IPS DF 6.9 (cell line): Measurements from ENCODE around the gene ENO4.

Experiments
- DNase-seq: peaks from one replicate; pipeline ENCODE4 v3.0.0-alpha.2; 2013; ENCODE audit warnings: low read depth, low spot score
- H3K27ac ChIP-seq: one replicate; pipeline ENCODE4 v1.5.1; 2013; ENCODE audit warnings: low read length, control low read depth
- H3K27me3 ChIP-seq: 2 replicates; pipeline ENCODE4 v1.6.1; 2013; ENCODE audit warnings: mild to moderate bottlenecking, low read length; ENCODE audit not compliant: control insufficient read depth, insufficient read depth
- H3K36me3 ChIP-seq: 2 replicates; pipeline ENCODE4 v1.6.1; 2013; ENCODE audit warnings: low read length; ENCODE audit not compliant: control insufficient read depth, insufficient read depth
- H3K4me1 ChIP-seq: 2 replicates; pipeline ENCODE4 v1.6.1; 2013; ENCODE audit warnings: low read length; ENCODE audit not compliant: control insufficient read depth, insufficient read depth
- H3K4me3 ChIP-seq: 2 replicates; pipeline ENCODE4 v1.5.1; 2013; ENCODE audit warnings: mild to moderate bottlenecking, low read length
- H3K9me3 ChIP-seq: 2 replicates; pipeline ENCODE4 v1.6.1; 2013; ENCODE audit warnings: low read length, inconsistent platforms; ENCODE audit not compliant: control insufficient read depth, insufficient read depth
- WGBS: extraction: QIAGEN DNeasy Blood & Tissue Kit; methylation state at CpG from one replicate; pipeline ENCODE4 v1.1.7; 2013; ENCODE audit warnings: mixed read lengths, missing lambda C conversion rate; ENCODE audit not compliant: insufficient read length, insufficient coverage; 5-methylcytosine and 5-hydroxymethylcytosine counted together

Gene ENO4

GRCh38 chr10:116882639-116883038 lies 33.3 kb downstream of the ENO4 start:
- no peaks in the 10 kb centered on the region for H3K9me3 ChIP-seq
- peaks cover 3% of the 10 kb centered on the region for H3K4me1 ChIP-seq
- H3K36me3 ChIP-seq = no peaks in the 10 kb centered on the region
- H3K4me3 ChIP-seq = no peak overlapping the region
- WGBS = no CpG with 5 or more reads among the region's 2 CpGs
- H3K27ac ChIP-seq = no peak overlapping the region
- no peaks in the 10 kb centered on the region for H3K27me3 ChIP-seq
- no peak for DNase-seq

- Histone ChIP-seq H3K4me3 (no peak overlapping the region), H3K36me3 (no peaks in the 10 kb centered on the region), H3K4me1 (peaks cover 8% of the 10 kb centered on the region), H3K27me3 (no peaks in the 10 kb centered on the region), H3K9me3 (no peaks in the 10 kb centered on the region), H3K27ac (no peak overlapping the region)
- no CpG with 5 or more reads among the region's 4 CpGs for WGBS
- DNase-seq = no peak
These were observed 37.5 kb downstream of the ENO4 start for GRCh38 chr10:116886772-116887171.

DNA sequence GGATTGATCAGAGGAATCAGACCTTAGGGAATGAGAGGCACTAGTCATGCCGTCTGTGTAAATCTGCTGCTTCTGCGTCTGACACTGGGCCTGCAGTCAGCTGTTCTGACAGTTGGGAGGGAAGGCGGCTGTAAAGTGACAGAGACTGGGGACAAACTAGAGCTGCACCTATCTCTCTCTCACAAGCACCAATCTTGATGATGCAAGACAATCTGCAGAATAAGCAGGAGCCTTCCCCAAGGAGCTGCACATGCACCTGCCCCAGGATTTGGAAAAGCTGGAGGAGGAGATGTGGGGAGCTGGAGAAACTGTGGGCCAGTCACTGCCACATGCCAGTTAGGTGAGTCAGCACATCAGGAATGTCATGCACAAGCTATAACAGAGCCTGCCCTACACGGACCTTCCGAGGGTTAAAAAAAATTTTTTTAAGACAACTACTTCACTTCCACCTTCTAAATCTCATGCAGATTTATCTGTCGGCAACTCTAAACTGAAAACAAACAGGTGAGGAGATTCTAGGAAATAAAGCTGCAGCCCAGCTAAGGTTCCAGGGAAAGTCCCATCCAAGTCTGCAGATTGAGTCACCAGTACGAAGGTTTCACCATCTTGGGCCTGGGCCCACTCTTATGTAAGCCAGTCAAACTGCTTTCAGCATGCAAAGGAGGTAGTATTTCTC lies 39.2 kb downstream of the ENO4 start:
- H3K4me3 ChIP-seq = no peak overlapping the region
- no peaks in the 10 kb centered on the region for H3K36me3 ChIP-seq
- no peak for DNase-seq
- peaks cover 11% of the 10 kb centered on the region for H3K4me1 ChIP-seq
- no peak overlapping the region for H3K27ac ChIP-seq
- WGBS = no CpG with 5 or more reads among the region's 7 CpGs
- H3K9me3 ChIP-seq = no peaks in the 10 kb centered on the region
- no peaks in the 10 kb centered on the region for H3K27me3 ChIP-seq

DNA sequence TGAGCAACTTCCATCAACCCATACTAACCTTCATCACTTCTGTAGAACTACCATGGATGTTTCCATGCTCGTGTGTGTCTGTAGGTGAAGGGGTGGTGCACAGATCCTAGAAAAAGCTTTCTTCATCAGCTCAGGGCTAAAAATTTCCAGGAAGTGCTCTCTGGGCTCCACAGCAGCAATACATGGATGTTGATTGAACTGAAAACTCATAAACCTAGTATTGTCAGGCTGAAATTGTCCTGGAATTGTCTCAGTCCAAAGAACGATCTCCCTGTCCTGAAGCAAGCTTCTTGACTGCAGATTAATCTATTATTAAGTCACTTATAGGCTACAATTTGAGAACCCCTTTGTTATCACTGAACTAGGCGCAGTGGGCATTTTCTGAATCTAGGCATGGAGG lies 39.8 kb downstream of the ENO4 start:
- no CpG with 5 or more reads among the region's 3 CpGs for WGBS
- Histone ChIP-seq H3K27me3 (no peaks in the 10 kb centered on the region), H3K4me3 (no peak overlapping the region), H3K9me3 (no peaks in the 10 kb centered on the region), H3K27ac (no peak overlapping the region), H3K36me3 (no peaks in the 10 kb centered on the region), H3K4me1 (peaks cover 11% of the 10 kb centered on the region)
- no peak for DNase-seq

GRCh38 chr10:116891208-116891607 lies 41.9 kb downstream of the ENO4 start:
- no peaks in the 10 kb centered on the region for H3K9me3 ChIP-seq
- no peaks in the 10 kb centered on the region for H3K36me3 ChIP-seq
- DNase-seq = no peak
- H3K4me1 ChIP-seq = peaks cover 11% of the 10 kb centered on the region
- WGBS = no CpG with 5 or more reads among the region's 7 CpGs
- no peaks in the 10 kb centered on the region for H3K27me3 ChIP-seq
- H3K4me3 ChIP-seq = no peak overlapping the region
- H3K27ac ChIP-seq = no peak overlapping the region

DNA sequence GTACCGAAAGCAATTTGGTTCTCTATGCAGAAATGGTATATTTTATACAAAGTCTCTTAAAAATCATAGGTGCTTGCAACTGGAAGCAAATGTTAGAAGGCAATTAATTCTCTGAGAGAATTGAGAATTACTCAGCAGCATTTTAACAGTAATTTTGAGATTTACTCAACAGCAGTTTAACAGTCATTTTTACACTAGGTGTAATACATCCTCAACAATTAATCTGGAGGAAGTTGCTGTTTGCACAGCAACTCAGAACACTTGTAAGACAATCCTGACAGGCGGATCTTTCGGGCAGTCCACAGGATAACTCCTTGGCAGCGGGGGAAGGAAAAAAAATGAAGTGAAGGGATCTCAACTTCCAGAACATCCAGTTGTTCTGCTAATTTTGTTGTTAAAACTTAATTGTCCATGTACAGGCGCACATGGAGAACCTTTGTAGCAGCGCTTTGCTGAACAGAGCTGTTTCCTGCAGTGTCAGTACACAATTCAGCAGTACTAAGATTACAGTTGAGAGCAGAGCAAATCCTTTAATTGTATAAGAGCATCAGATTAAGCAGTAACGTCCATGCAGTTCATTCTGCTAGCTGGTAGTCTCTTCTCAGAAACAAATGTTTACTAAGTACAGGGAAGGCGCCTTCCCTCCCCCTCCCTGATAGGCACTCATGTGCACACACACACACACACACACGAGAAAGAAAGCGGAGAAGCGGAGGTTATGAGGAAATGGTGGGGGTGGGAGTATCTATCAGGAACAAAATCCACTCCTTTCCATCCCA lies 43.8 kb downstream of the ENO4 start:
- Histone ChIP-seq H3K4me3 (no peak overlapping the region), H3K9me3 (no peaks in the 10 kb centered on the region), H3K36me3 (no peaks in the 10 kb centered on the region), H3K4me1 (peaks cover 8% of the 10 kb centered on the region; the same call in 1 of the 2 replicates), H3K27me3 (no peaks in the 10 kb centered on the region), H3K27ac (no peak overlapping the region)
- no CpG with 5 or more reads among the region's 11 CpGs for WGBS
- no peak for DNase-seq

- Histone ChIP-seq H3K4me1 (peaks cover 6% of the 10 kb centered on the region; the same call in 1 of the 2 replicates), H3K27ac (no peak overlapping the region)
These were observed 44.4 kb downstream of the ENO4 start for GRCh38 chr10:116893686-116894037.

DNA sequence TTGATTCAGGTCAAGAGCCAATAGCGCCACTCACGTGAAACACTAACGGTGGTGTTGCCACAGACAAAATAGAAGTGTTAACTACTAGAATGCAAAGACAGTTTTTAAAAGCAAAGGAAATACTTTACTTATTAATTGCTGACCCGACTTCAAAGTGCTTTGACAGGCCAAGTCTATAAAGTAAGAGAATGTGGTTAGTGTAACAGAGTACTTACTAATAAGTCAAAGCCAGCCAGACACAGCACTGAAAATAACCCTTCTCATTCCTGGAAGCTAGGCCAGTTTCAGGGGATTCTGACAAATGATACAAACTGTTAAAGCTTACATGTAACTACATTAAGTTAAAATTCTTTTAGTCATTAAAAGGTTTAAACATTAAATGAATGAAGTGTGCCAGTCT lies 50.3 kb downstream of the ENO4 start:
- DNase-seq = no peak

More at GRCh38 chr10:116893686-116894037, 44.4 kb downstream of the ENO4 start:
- Histone ChIP-seq H3K36me3 (no peaks in the 10 kb centered on the region), H3K9me3 (no peaks in the 10 kb centered on the region), H3K4me3 (no peak overlapping the region), H3K27me3 (no peaks in the 10 kb centered on the region)
- no peak for DNase-seq

GRCh38 chr10:116905845-116906210 lies 56.5 kb downstream of the ENO4 start:
- no peaks in the 10 kb centered on the region for H3K27me3 ChIP-seq
- DNase-seq = no peak
- H3K9me3 ChIP-seq = no peaks in the 10 kb centered on the region
- H3K36me3 ChIP-seq = no peaks in the 10 kb centered on the region
- H3K27ac ChIP-seq = no peak overlapping the region
- no CpG with 5 or more reads among the region's 3 CpGs for WGBS
- no peaks in the 10 kb centered on the region for H3K4me1 ChIP-seq
- no peak overlapping the region for H3K4me3 ChIP-seq

More for the DNA sequence above, 50.3 kb downstream of the ENO4 start:
- Histone ChIP-seq H3K36me3 (no peaks in the 10 kb centered on the region), H3K27ac (no peak overlapping the region), H3K9me3 (no peaks in the 10 kb centered on the region), H3K4me3 (no peak overlapping the region), H3K4me1 (no peaks in the 10 kb centered on the region), H3K27me3 (no peaks in the 10 kb centered on the region)
- no CpG with 5 or more reads among the region's 4 CpGs for WGBS

DNA sequence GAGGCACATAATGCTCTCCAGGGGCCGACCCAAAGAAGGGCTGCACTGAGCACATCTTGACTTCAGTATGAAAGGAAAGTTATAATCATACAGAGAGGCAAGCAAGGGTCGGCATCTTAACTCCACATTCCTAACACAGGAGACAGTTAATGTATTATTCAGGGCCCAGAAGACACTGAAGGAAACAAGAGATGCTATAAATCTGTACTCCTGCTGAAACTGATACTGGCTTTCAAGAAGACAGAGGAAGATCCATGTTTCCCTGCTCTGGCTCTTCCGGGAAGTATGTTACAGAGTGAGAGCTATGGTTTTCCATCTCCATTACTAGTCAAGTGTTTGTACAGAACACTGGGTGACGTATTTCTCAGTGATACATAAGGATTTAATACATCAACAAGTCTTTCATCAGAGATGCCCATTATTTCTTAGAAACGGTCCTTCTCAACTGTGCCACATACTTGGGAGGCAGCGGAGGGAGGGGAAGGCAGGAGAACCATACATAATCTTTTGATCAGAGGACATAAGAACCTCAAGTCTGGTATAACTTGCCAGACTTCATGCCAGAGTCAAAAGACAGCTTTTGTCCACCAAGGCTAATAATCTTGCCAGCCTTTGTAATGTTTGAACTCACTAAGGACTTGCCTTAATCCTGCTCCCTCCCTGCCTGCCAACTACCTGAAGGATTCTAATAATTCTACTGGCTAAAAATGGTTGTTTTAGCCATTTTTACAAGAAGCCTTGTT lies 58.1 kb downstream of the ENO4 start:
- no peaks in the 10 kb centered on the region for H3K36me3 ChIP-seq
- WGBS = no CpG with 5 or more reads among the region's 6 CpGs
- no peak overlapping the region for H3K27ac ChIP-seq
- DNase-seq = no peak
- no peaks in the 10 kb centered on the region for H3K4me1 ChIP-seq
- H3K9me3 ChIP-seq = no peaks in the 10 kb centered on the region
- no peak overlapping the region for H3K4me3 ChIP-seq
- no peaks in the 10 kb centered on the region for H3K27me3 ChIP-seq
